ENCODE data around the gene FBXO9. TPM values are rescaled to one million over a fixed set of nuclear protein-coding genes. Genes with fewer than 3 reads are reported as not detected.

Gene FBXO9
- total RNA-seq, 4 donors from 2014 or later, result 50.5 to 166 (median 64.2) TPM

- Histone ChIP-seq H3K9me3 (no peaks in the 10 kb centered on the region), H3K4me3 (no peak overlapping the region), H3K27ac (no peak overlapping the region), H3K4me1 (peaks cover 4 to 21% (median 18%) of the 10 kb centered on the region in 4 donors), H3K27me3 (no peaks in the 10 kb centered on the region), H3K36me3 (peaks cover 0 to 28% (median 8%) of the 10 kb centered on the region in 4 donors)
- 46 to 79% methylated on average over 1 of the region's 1 CpG for WGBS, 2 donors (ENCODE audit: low coverage in 1 of 2)
- in situ Hi-C loops (cut with MboI; ENCODE audit: low pct_ligation_motif_present in 1 of 4, low pct_unique_long_range_greater_than_20kb in 1 of 4, low sequenced_read_pairs in 3 of 4) (no loop called here), intact Hi-C loops (cut with DNase I; ENCODE audit: low total_unique reads) (no loop called here)
- no peak for DNase-seq
- TF ChIP-seq POLR2A (IDR thresholded peaks at IDR 0.05) (no peak), POLR2AphosphoS5 (IDR thresholded peaks at IDR 0.05) (no peak), EP300 (IDR thresholded peaks at IDR 0.05; ENCODE audit: low read depth) (no peak), CTCF (IDR thresholded peaks at IDR 0.05) (no peak)
Measured at GRCh38 chr6:53070806-53071205, 5.6 kb downstream of the FBXO9 start.

GRCh38 chr6:53074347-53074746, 9.1 kb downstream of the FBXO9 start:
- TF ChIP-seq EP300 (IDR thresholded peaks at IDR 0.05; ENCODE audit: low read depth) (no peak), CTCF (IDR thresholded peaks at IDR 0.05) (no peak), POLR2A (IDR thresholded peaks at IDR 0.05) (no peak), POLR2AphosphoS5 (IDR thresholded peaks at IDR 0.05) (no peak)
- Histone ChIP-seq H3K4me1 (no peaks in the 10 kb centered on the region), H3K27ac (no peak overlapping the region), H3K36me3 (peaks cover 0 to 51% (median 23%) of the 10 kb centered on the region in 4 donors), H3K27me3 (no peaks in the 10 kb centered on the region), H3K4me3 (no peak overlapping the region), H3K9me3 (no peaks in the 10 kb centered on the region)
- intact Hi-C loops (cut with DNase I; ENCODE audit: low total_unique reads), result no loop called here
- DNase-seq, result no peak
- in situ Hi-C loops (cut with MboI; ENCODE audit: low pct_ligation_motif_present in 1 of 4, low pct_unique_long_range_greater_than_20kb in 1 of 4, low sequenced_read_pairs in 3 of 4), result no loop called here
- 76 to 78% methylated on average over 3 of the region's 3 CpGs for WGBS, 2 donors (ENCODE audit: low coverage in 1 of 2)

DNA sequence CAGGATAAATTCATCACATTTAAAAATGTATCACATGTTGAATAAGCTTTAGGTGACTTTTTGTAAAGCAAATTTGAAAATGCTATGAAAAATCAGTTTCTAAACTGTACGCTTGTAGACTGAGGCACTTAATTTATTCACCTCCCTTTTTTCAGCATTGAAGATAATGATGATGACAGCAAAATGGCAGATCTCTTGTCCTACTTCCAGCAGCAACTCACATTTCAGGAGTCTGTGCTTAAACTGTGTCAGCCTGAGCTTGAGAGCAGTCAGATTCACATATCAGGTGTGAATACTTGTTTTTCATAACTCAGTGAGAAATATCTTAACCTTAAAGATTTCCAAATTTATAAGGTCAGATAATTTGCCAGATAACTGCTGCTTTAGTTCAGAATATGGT, 15.6 kb downstream of the FBXO9 start:
- 75 to 98% methylated on average over 1 of the region's 1 CpG for WGBS, 2 donors (ENCODE audit: low coverage in 1 of 2)
- DNase-seq, result no peak
- no peaks in the 10 kb centered on the region for H3K27me3 ChIP-seq
- no peak overlapping the region for H3K27ac ChIP-seq
- intact Hi-C loops (cut with DNase I; ENCODE audit: low total_unique reads) (no loop called here), in situ Hi-C loops (cut with MboI; ENCODE audit: low pct_ligation_motif_present in 1 of 4, low pct_unique_long_range_greater_than_20kb in 1 of 4, low sequenced_read_pairs in 3 of 4) (no loop called here)
- H3K36me3 ChIP-seq, result peaks cover 0 to 79% (median 38%) of the 10 kb centered on the region in 4 donors
- H3K4me1 ChIP-seq, result no peaks in the 10 kb centered on the region
- H3K9me3 ChIP-seq, result no peaks in the 10 kb centered on the region
- no peak for TF ChIP-seq POLR2A (IDR thresholded peaks at IDR 0.05)
- no peak for TF ChIP-seq POLR2AphosphoS5 (IDR thresholded peaks at IDR 0.05)
- TF ChIP-seq EP300 (IDR thresholded peaks at IDR 0.05; ENCODE audit: low read depth), result no peak
- no peak for TF ChIP-seq CTCF (IDR thresholded peaks at IDR 0.05)
- no peak overlapping the region for H3K4me3 ChIP-seq

DNA sequence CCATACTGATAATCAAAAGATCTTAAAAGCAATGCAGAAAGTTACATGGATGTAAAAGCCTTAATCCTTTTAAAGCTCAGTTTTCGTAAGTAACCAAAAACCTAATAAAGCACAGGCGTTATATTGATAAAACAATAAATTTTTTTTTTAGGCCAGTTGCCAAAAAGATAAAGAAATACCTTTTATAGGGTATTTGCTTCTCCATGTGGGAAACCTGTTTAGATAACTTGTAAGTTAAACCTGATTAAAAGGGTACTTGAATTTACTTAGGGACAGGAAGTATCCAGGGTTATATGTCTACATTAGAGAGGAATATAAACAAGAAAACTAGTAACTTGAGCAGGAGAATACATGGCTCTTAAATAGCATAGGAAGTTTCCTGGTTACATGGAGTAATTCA, 21.1 kb downstream of the FBXO9 start:
- no peak for DNase-seq
- H3K4me3 ChIP-seq, result no peak overlapping the region
- no peak for TF ChIP-seq POLR2AphosphoS5 (IDR thresholded peaks at IDR 0.05)
- TF ChIP-seq POLR2A (IDR thresholded peaks at IDR 0.05), result no peak
- no peak for TF ChIP-seq CTCF (IDR thresholded peaks at IDR 0.05)
- TF ChIP-seq EP300 (IDR thresholded peaks at IDR 0.05; ENCODE audit: low read depth), result no peak
- 35 to 36% methylated on average over 2 of the region's 2 CpGs for WGBS, 2 donors (ENCODE audit: low coverage in 1 of 2)
- H3K27ac ChIP-seq, result no peak overlapping the region
- H3K36me3 ChIP-seq, result peaks cover 0 to 78% (median 36%) of the 10 kb centered on the region in 4 donors
- no peaks in the 10 kb centered on the region for H3K9me3 ChIP-seq
- no peaks in the 10 kb centered on the region for H3K27me3 ChIP-seq
- intact Hi-C loops (cut with DNase I; ENCODE audit: low total_unique reads), result no loop called here
- in situ Hi-C loops (cut with MboI; ENCODE audit: low pct_ligation_motif_present in 1 of 4, low pct_unique_long_range_greater_than_20kb in 1 of 4, low sequenced_read_pairs in 3 of 4), result no loop called here
- H3K4me1 ChIP-seq, result no peaks in the 10 kb centered on the region

Data from transverse colon (tissue), 4 donors.